Neural crest cell (in vitro differentiated cells): ENCODE measurements around the gene PACS1. TPM values are rescaled to one million over a fixed set of nuclear protein-coding genes. Genes with fewer than 3 reads are reported as not detected.

Experiments
- DNase-seq: peaks from one replicate; pipeline ENCODE4 v3.0.0; 2021; ENCODE audit warnings: low read depth, mixed read lengths, low spot score
- H3K27ac Mint-ChIP-seq: one replicate; pipeline ENCODE4 v1.8.0; 2021; ENCODE audit warnings: mild to moderate bottlenecking, mixed read lengths; ENCODE audit not compliant: unreplicated experiment
- H3K27me3 Mint-ChIP-seq: 2 replicates; pipeline ENCODE4 v1.8.0; 2021; ENCODE audit warnings: low read depth, mild to moderate bottlenecking, mixed read lengths
- H3K36me3 Mint-ChIP-seq: 2 replicates; pipeline ENCODE4 v1.8.0; 2021; ENCODE audit warnings: low read depth, mild to moderate bottlenecking, mixed read lengths
- H3K4me1 Mint-ChIP-seq: 2 replicates; pipeline ENCODE4 v1.8.0; 2021; ENCODE audit warnings: mixed read lengths
- H3K4me3 Mint-ChIP-seq: one replicate; pipeline ENCODE4 v1.8.0; 2021; ENCODE audit warnings: mild to moderate bottlenecking, mixed read lengths
- H3K9me3 Mint-ChIP-seq: 2 replicates; pipeline ENCODE4 v1.8.0; 2021; ENCODE audit warnings: mixed read lengths
- total RNA-seq: library from RNA; stranded (reverse); gene quantifications from 2 replicates; pipeline ENCODE4 v1.2.1, GENCODE V29; 2021
- TF ChIP-seq, protein P1 (sequence below): fragments of 200-600 bp; sonication (generic); conservative IDR thresholded peaks from 2 replicates; pipeline ENCODE4 v1.5.0; 2021; ENCODE audit warnings: antibody characterized with exemption, mild to moderate bottlenecking

The PACS1 gene
- total RNA-seq, 1 donor from 2014 or later = 54.3 TPM

DNA sequence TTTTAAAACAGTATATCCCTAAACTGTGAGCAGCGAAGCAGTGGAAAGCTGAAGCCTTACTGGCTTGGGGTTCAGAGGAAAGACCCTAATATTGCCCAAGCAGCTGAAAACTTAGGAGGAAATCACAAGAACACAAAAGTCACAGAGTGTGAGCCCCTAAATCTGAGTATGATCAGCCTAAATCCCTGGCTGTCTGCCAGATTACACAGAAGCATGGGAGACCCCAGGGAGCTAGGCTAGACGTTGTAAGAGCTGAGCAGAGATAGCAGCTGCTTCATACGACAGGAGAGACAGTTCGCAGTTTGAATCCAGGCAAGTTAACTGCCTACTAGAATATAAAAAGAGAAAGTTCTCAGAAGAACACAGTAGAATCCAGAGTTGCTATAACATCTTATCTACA is 81.2 kb downstream of the PACS1 start:
- Mint-ChIP-seq H3K4me3 (no peak overlapping the region), H3K4me1 (peaks cover 4% of the 10 kb centered on the region), H3K27ac (no peak overlapping the region), H3K36me3 (peaks cover 3% of the 10 kb centered on the region), H3K9me3 (peaks cover 2% of the 10 kb centered on the region), H3K27me3 (no peaks in the 10 kb centered on the region)
- TF ChIP-seq, protein P1, sequence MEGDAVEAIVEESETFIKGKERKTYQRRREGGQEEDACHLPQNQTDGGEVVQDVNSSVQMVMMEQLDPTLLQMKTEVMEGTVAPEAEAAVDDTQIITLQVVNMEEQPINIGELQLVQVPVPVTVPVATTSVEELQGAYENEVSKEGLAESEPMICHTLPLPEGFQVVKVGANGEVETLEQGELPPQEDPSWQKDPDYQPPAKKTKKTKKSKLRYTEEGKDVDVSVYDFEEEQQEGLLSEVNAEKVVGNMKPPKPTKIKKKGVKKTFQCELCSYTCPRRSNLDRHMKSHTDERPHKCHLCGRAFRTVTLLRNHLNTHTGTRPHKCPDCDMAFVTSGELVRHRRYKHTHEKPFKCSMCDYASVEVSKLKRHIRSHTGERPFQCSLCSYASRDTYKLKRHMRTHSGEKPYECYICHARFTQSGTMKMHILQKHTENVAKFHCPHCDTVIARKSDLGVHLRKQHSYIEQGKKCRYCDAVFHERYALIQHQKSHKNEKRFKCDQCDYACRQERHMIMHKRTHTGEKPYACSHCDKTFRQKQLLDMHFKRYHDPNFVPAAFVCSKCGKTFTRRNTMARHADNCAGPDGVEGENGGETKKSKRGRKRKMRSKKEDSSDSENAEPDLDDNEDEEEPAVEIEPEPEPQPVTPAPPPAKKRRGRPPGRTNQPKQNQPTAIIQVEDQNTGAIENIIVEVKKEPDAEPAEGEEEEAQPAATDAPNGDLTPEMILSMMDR = no peak
- no peak for DNase-seq

DNA sequence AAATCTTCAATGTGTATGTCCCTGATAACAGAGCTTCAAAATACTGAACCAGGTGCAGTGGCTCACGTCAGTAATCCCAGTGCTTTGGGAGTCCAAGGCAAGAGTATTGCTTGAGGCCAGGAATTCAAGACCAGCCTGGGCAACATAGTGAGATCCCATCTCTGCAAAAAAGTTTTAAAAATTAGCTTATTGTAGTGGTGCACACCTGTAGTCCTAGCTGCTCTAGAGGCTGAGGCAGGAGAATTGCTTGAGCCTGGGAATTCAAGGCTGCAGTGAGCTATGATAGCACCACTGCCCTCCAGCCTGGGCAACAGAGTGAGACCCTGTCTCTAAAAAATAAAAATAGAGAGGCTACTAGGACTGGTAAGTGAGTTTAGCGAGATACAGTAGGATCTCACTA is 84.0 kb downstream of the PACS1 start:
- DNase-seq = no peak
- H3K4me1 Mint-ChIP-seq = peaks cover 4% of the 10 kb centered on the region
- no peak overlapping the region for H3K4me3 Mint-ChIP-seq
- no peaks in the 10 kb centered on the region for H3K9me3 Mint-ChIP-seq
- no peaks in the 10 kb centered on the region for H3K36me3 Mint-ChIP-seq
- TF ChIP-seq, protein P1 = no peak
- no peak overlapping the region for H3K27ac Mint-ChIP-seq
- H3K27me3 Mint-ChIP-seq = no peaks in the 10 kb centered on the region

DNA sequence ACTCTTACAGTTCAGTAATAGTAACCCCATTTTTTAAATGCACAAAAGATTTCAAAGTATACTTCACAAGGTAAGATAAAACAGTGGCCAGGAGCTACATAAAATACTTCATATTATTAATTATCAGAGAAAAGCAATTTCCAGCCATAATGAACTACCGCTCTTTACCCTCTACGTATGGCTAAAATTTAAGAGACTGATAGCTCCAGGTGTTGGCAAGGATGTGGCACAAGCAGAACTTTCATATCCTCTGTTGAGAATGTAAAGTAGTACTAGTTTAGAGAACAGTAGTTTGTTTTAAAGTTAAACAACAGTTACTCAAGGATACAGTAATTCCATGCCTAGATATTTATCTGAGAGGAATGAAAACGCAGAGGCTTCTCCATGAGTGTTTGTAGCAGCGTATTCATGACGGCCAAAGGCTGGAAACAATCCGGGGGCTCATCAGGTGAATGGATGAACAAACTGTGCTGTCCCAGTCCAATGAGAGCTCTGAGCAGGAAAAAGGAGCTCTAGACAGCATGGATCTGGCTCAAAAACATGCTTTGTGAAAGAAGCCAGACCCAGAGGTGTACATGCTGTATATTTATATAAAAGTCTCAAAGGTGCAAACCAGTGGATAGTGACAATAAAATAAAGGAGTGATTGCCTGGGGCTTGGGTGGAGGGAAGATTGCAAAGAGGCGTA is 85.5 kb downstream of the PACS1 start:
- TF ChIP-seq, protein P1 = no peak
- Mint-ChIP-seq H3K27ac (no peak overlapping the region), H3K9me3 (no peaks in the 10 kb centered on the region)

DNA sequence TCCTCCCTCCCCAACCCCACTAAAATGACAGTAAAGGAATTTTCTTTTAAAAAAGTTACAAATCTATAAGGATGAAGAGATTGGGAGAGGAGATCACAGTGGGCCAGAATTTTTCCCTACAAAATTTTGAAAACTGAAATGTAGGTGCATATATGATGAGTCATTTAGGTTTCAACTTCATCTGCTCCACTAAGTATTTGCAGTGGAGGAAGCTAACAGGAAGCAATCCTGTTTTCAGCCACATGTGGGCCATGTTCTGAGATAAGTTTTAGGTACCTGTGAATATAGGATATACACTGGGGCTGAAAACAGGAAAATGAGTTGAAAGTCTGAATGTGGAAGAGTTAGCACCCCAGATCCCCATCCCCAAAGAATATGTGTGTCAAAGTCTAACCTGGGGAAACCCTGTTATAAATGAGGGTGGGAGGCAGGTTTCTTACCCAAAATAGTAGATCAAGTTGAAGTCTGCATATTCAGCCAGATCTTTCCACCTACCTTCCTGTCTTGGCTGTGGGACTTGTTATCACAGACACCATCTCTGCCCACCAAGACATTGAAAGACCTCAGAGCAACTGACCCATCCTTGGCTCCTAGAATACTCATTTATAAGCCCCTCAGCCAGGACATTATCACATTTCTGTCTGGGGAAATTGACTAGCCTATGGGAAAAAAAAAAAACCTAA is 87.3 kb downstream of the PACS1 start:
- H3K27ac Mint-ChIP-seq = no peak overlapping the region
- no peaks in the 10 kb centered on the region for H3K27me3 Mint-ChIP-seq
- H3K4me3 Mint-ChIP-seq = no peak overlapping the region
- TF ChIP-seq, protein P1 = no peak
- no peaks in the 10 kb centered on the region for H3K36me3 Mint-ChIP-seq
- no peak for DNase-seq
- H3K4me1 Mint-ChIP-seq = no peaks in the 10 kb centered on the region
- H3K9me3 Mint-ChIP-seq = no peaks in the 10 kb centered on the region

More for the DNA sequence above, 85.5 kb downstream of the PACS1 start:
- Mint-ChIP-seq H3K36me3 (no peaks in the 10 kb centered on the region), H3K4me1 (peaks cover 4% of the 10 kb centered on the region), H3K4me3 (no peak overlapping the region), H3K27me3 (no peaks in the 10 kb centered on the region)
- no peak for DNase-seq

DNA sequence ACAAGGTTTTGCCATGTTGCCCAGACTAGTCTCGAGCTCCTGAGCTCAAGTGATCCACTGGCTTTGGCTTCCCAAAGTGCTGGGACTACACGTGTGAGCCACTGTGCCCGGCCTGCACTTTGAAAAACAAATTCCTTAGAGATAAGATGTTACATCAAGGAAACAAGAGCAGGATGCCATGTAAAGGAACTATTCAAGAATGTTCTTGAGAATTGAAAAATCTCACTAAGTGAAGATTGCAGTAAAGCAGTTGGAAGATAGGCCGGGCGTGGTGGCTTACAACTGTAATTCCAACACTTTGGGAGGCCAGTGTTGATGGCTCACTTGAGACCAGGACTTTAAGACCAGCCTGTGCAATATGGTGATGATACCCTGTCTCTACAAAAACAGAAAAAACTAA is 88.1 kb downstream of the PACS1 start:
- DNase-seq = no peak
- Mint-ChIP-seq H3K27ac (no peak overlapping the region), H3K9me3 (no peaks in the 10 kb centered on the region), H3K27me3 (no peaks in the 10 kb centered on the region), H3K4me3 (no peak overlapping the region), H3K4me1 (no peaks in the 10 kb centered on the region), H3K36me3 (no peaks in the 10 kb centered on the region)
- TF ChIP-seq, protein P1 = no peak
